ENCODE data around the gene TEX22. TPM values are rescaled to one million over a fixed set of nuclear protein-coding genes. Genes with fewer than 3 reads are reported as not detected.

TEX22 gene
- total RNA-seq, 1 donor from 2014 or later = not detected

- DNase-seq = peak; percentile 51
Observed at GRCh38 chr14:105439710-105440553, 41.6 kb downstream of the TEX22 start.

GRCh38 chr14:105440554-105440900 lies 42.2 kb downstream of the TEX22 start:
- DNase-seq = no peak

GRCh38 chr14:105440992-105441391 lies 42.7 kb downstream of the TEX22 start:
- DNase-seq = no peak

- no peak for DNase-seq
Observed at GRCh38 chr14:105442125-105442524, 43.8 kb downstream of the TEX22 start.

GRCh38 chr14:105442834-105443233 lies 44.5 kb downstream of the TEX22 start:
- DNase-seq = no peak

- no peak for DNase-seq
Observed at GRCh38 chr14:105444859-105445258, 46.5 kb downstream of the TEX22 start.

- DNase-seq = no peak
Observed at GRCh38 chr14:105445290-105445689, 47.0 kb downstream of the TEX22 start.

GRCh38 chr14:105445901-105446845 lies 47.8 kb downstream of the TEX22 start:
- no peak for DNase-seq

- no peak for DNase-seq
Observed at GRCh38 chr14:105446971-105447370, 48.6 kb downstream of the TEX22 start.

GRCh38 chr14:105447651-105448640 lies 49.6 kb downstream of the TEX22 start:
- peak; percentile 62 for DNase-seq

GRCh38 chr14:105448706-105449111 lies 50.4 kb downstream of the TEX22 start:
- DNase-seq = peak; percentile 76

- no peak for DNase-seq
Observed at GRCh38 chr14:105449276-105450122, 51.2 kb downstream of the TEX22 start.

- no peak for DNase-seq
Observed at GRCh38 chr14:105450123-105450505, 51.8 kb downstream of the TEX22 start.

GRCh38 chr14:105450864-105451720 lies 52.8 kb downstream of the TEX22 start:
- DNase-seq = no peak

- no peak for DNase-seq
Observed at GRCh38 chr14:105452963-105453362, 54.6 kb downstream of the TEX22 start.

GRCh38 chr14:105453847-105454246 lies 55.5 kb downstream of the TEX22 start:
- DNase-seq = no peak

GRCh38 chr14:105455086-105455640 lies 56.8 kb downstream of the TEX22 start:
- no peak for DNase-seq

- DNase-seq = no peak
Observed at GRCh38 chr14:105455766-105456660, 57.7 kb downstream of the TEX22 start.
